Neutrophil (primary cell): ENCODE results near the gene MREG.

Experiments used
- H3K27ac ChIP-seq: fragments of 200-600 bp; sonication (generic); 2 replicates; pipeline ENCODE4 v1.5.1; 2016; ENCODE audit warnings: mild to moderate bottlenecking, moderate library complexity
- H3K27me3 ChIP-seq: fragments of 200-600 bp; sonication (generic); 2 replicates; pipeline ENCODE4 v1.6.0; 2016; ENCODE audit warnings: mild to moderate bottlenecking
- H3K36me3 ChIP-seq: fragments of 200-600 bp; sonication (generic); 2 replicates; pipeline ENCODE4 v1.5.1; 2017
- H3K4me1 ChIP-seq, 2 experiments: fragments of 200-600 bp in 1 of 2; sonication (generic) in 1 of 2; 1 replicate in 1 of 2; 2 replicates in 1 of 2; pipeline versions ENCODE4 v1.5.1 to v1.6.1; 2013 to 2016; ENCODE audit warnings: low read depth in 1 of 2, low read length in 1 of 2, mild to moderate bottlenecking in 1 of 2, moderate library complexity in 1 of 2; ENCODE audit not compliant: control insufficient read depth in 1 of 2, insufficient read depth in 1 of 2
- H3K4me3 ChIP-seq, 2 experiments: fragments of 200-600 bp in 1 of 2; sonication (generic) in 1 of 2; 1 replicate in 1 of 2; 2 replicates in 1 of 2; pipeline ENCODE4 v1.5.1; 2013 to 2016; ENCODE audit warnings: low read depth in 1 of 2, low read length in 1 of 2, mild to moderate bottlenecking in 1 of 2, moderate library complexity in 1 of 2
- H3K9me3 ChIP-seq: fragments of 200-600 bp; sonication (generic); 2 replicates; pipeline ENCODE4 v1.5.1; 2016
- TF ChIP-seq, protein P1 (sequence below): fragments of 200-600 bp; sonication (generic); IDR thresholded peaks from 2 replicates; pipeline ENCODE4 v1.5.1; 2016; ENCODE audit warnings: antibody characterized with exemption

MREG gene

DNA sequence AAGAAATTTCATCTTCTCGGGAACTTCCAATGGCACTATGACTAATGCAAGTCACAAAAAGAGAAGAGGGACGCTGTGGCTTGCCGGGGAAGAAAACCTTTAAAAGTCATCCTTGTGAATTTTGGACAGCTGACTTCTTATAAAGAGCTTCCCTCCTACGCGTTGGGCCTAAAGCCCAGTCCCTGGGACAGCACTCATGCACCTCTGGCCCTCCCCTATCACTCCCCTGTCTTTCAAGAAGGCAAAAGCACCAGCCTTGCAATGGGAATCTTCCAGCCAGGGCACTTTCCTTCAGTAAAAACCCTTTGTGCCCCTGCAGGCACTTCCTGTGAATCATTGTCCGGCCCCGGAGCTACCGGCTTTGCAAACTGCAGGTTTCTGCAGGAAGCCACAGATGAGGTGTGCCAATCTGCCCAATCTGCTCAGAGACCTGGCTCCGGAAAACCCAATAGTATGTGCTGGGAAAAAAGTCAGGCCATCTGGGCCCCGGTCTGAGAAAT is 7.1 kb downstream of the MREG start:
- Histone ChIP-seq H3K4me1 (peaks cover 7 to 9% of the 10 kb centered on the region in 2 experiments), H3K4me3 (no peak overlapping the region), H3K27ac (no peak overlapping the region), H3K9me3 (no peaks in the 10 kb centered on the region), H3K36me3 (no peaks in the 10 kb centered on the region), H3K27me3 (peaks cover 1% of the 10 kb centered on the region)
- TF ChIP-seq, protein P1, sequence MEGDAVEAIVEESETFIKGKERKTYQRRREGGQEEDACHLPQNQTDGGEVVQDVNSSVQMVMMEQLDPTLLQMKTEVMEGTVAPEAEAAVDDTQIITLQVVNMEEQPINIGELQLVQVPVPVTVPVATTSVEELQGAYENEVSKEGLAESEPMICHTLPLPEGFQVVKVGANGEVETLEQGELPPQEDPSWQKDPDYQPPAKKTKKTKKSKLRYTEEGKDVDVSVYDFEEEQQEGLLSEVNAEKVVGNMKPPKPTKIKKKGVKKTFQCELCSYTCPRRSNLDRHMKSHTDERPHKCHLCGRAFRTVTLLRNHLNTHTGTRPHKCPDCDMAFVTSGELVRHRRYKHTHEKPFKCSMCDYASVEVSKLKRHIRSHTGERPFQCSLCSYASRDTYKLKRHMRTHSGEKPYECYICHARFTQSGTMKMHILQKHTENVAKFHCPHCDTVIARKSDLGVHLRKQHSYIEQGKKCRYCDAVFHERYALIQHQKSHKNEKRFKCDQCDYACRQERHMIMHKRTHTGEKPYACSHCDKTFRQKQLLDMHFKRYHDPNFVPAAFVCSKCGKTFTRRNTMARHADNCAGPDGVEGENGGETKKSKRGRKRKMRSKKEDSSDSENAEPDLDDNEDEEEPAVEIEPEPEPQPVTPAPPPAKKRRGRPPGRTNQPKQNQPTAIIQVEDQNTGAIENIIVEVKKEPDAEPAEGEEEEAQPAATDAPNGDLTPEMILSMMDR = no peak

DNA sequence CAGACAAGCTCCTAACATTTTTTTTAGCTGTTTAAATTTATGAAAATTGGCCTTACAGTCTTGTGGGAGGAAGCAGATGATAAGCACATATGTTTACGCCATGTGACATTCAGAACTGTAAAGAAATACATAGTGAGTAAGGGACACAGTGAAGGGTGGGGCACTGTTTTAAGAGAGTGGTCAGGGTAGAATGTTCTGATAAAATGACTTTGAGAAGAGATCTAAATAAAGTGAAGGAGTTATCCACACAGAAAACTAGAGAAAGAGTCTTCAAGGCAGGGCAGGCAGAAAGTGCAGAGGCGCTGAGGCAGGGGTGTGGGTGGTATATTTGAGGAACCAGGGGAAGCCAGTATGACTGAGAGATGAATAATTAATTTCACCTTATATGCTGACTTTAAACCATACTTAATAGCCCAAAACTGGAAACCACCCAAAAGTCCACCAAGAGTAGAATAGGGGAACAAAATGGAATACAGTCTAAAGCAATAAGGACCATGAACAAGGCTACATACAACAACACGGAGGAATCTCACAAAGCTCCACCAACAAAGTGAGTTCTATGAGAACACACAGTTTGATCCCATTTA is 8.6 kb downstream of the MREG start:
- no peaks in the 10 kb centered on the region for H3K27me3 ChIP-seq
- peaks cover 7 to 9% of the 10 kb centered on the region in 2 experiments for H3K4me1 ChIP-seq
- no peak overlapping the region for H3K4me3 ChIP-seq
- no peak overlapping the region for H3K27ac ChIP-seq
- no peaks in the 10 kb centered on the region for H3K9me3 ChIP-seq
- H3K36me3 ChIP-seq = peaks cover 5% of the 10 kb centered on the region
- TF ChIP-seq, protein P1 = no peak

DNA sequence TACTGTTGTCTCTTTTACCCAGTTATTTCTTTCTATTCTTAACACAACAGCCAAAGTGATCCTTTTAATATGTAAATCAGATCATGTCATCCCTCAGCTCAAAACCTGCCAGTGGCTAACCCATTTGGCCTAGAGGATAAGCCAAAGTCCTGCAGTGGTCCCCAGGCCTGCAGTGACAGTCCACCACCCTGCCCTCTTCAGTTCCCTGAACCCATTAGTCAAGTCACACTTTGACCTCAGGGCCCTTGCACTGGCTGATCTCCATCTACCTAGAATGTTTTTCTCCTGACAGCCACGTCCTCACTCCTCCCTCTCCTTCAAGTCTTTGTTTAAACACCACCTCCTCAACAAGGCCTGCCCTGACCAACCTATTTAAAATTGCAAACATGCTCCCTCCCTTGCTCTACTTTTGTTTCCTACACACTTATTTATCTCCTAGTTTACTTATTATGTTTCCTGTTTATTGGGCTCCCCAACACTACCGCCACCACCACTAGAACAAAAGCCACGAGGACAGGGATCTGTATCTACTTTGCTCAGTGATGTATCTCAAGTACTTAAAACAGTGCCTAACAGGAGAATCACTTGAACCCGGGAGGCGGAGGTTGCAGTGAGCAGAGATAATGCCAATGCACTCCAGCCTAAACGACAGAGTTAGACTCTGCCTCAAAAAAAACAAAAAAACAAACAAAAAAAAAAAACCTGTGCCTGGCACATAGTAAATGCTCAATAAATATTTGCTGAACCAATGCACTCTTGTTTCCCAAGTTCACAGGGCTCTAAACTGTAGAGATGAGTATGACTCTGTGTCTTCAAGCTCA is 9.3 kb downstream of the MREG start:
- no peaks in the 10 kb centered on the region for H3K9me3 ChIP-seq
- peaks cover 7 to 9% of the 10 kb centered on the region in 2 experiments for H3K4me1 ChIP-seq
- H3K27me3 ChIP-seq = no peaks in the 10 kb centered on the region
- H3K36me3 ChIP-seq = peaks cover 5% of the 10 kb centered on the region
- H3K4me3 ChIP-seq = no peak overlapping the region
- H3K27ac ChIP-seq = no peak overlapping the region
- TF ChIP-seq, protein P1 = no peak

DNA sequence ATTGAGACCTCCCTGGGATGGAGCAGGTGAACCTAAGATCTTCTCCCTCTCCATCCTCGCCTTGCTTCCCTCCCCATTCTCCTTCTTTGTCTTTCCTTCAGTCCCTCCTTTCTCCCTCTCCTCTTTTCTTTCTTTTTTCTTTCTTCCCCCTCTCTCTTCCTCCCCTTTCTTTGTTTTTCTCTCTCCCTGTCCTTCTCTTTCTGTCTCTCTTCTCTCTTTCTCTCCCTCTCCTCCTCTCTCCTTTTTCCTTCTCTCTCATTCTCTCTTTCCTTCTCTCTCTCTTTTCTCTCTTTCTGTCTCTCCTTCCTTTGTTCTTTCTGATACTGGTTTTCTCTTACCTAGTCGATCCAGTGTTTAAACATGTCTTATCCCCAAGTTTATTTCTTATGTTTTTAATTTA is 10.7 kb downstream of the MREG start:
- H3K27me3 ChIP-seq = no peaks in the 10 kb centered on the region
- TF ChIP-seq, protein P1 = no peak
- no peak overlapping the region for H3K27ac ChIP-seq
- H3K4me3 ChIP-seq = no peak overlapping the region
- H3K9me3 ChIP-seq = no peaks in the 10 kb centered on the region
- H3K36me3 ChIP-seq = peaks cover 5% of the 10 kb centered on the region
- H3K4me1 ChIP-seq = peaks cover 8 to 12% of the 10 kb centered on the region in 2 experiments

DNA sequence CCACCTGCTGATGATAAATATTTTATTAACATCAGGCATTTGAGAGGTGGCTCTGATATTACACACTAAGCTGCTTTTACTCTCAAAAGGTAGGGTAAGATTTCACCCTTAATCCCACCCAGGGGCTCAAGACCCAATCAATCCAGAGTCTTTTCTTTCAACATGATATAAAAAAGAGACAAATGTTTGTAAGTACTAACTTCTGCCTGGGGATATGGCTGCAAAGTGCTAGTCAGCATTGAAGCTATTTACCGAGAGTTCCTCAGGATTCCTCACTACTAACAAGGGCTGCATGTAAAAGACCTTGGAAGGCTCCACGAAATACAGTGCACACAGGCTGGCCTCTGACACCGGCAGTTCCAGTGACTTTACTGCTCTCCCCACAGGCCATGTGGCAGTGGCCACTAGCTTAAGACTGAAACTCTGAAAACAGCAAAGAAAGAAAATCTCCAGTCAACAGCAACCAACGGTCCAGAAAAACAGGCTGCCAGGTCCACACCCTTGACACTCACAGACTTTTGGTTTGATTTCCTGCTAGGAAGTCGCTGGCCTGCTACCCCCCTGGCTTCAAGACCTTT is 11.2 kb downstream of the MREG start:
- H3K4me1 ChIP-seq = peaks cover 13 to 17% of the 10 kb centered on the region in 2 experiments
- peaks cover 5% of the 10 kb centered on the region for H3K36me3 ChIP-seq
- H3K27me3 ChIP-seq = no peaks in the 10 kb centered on the region
- no peaks in the 10 kb centered on the region for H3K9me3 ChIP-seq
- no peak overlapping the region for H3K27ac ChIP-seq
- TF ChIP-seq, protein P1 = no peak
- H3K4me3 ChIP-seq = no peak overlapping the region
